ENCODE measurements around the gene GSC2.

- no peak for TF ChIP-seq GATA3 (IDR thresholded peaks at IDR 0.05; ENCODE audit: low read depth, low read length)
- no peak for TF ChIP-seq GATA2 (IDR thresholded peaks at IDR 0.05; ENCODE audit: low read depth, low read length)
These were observed 23.2 kb upstream of the GSC2 start for GRCh38 chr22:19173047-19174035.

Data from SH-SY5Y (cell line).